GM23338 (cell line): ENCODE measurements around the gene POLK. TPM values are rescaled to one million over a fixed set of nuclear protein-coding genes. Genes with fewer than 3 reads are reported as not detected.

Experiments
- ATAC-seq: fragments of 200-7000 bp; cut with Tn5 transposase; 3 replicates; pipeline ENCODE4 v1.9.1; 2020
- DNase-seq: peaks from one replicate; pipeline ENCODE4 v3.0.0-alpha.2; 2015; ENCODE audit warnings: low spot score
- H2AFZ ChIP-seq: fragments of 200-600 bp; sonication (generic); 2 replicates; pipeline ENCODE4 v1.8.0; 2016; ENCODE audit warnings: antibody characterized with exemption, mild to moderate bottlenecking, moderate library complexity
- H3F3A ChIP-seq: fragments of 200-600 bp; sonication (generic); replicated peaks from 2 replicates; pipeline ENCODE4 v1.8.0; 2017; ENCODE audit warnings: antibody characterized with exemption, mixed run types, low read depth
- H3K27ac ChIP-seq: fragments of 200-600 bp; sonication (generic); 2 replicates; pipeline ENCODE4 v1.6.1; 2016; ENCODE audit warnings: low read depth
- H3K27me3 ChIP-seq: fragments of 200-600 bp; sonication (generic); 2 replicates; pipeline ENCODE4 v1.8.0; 2016; ENCODE audit warnings: mild to moderate bottlenecking, mixed run types, moderate library complexity; ENCODE audit not compliant: insufficient read depth
- H3K36me3 ChIP-seq: fragments of 200-600 bp; sonication (generic); 2 replicates; pipeline ENCODE4 v1.8.0; 2016; ENCODE audit warnings: mild to moderate bottlenecking; ENCODE audit not compliant: insufficient read depth
- H3K4me1 ChIP-seq: fragments of 200-600 bp; sonication (generic); 2 replicates; pipeline ENCODE4 v1.8.0; 2016; ENCODE audit warnings: mild to moderate bottlenecking, moderate library complexity; ENCODE audit not compliant: insufficient read depth
- H3K4me2 ChIP-seq: fragments of 200-600 bp; sonication (generic); 2 replicates; pipeline ENCODE4 v1.7.1; 2017; ENCODE audit warnings: mixed run types
- H3K4me3 ChIP-seq: fragments of 200-600 bp; sonication (generic); 2 replicates; pipeline ENCODE4 v1.6.1; 2016; ENCODE audit warnings: mixed run types
- H3K79me2 ChIP-seq: fragments of 200-600 bp; sonication (generic); replicated peaks from 2 replicates; pipeline ENCODE4 v1.8.0; 2017; ENCODE audit warnings: mild to moderate bottlenecking; ENCODE audit not compliant: insufficient read depth
- H3K9me2 ChIP-seq: fragments of 200-600 bp; sonication (generic); 2 replicates; pipeline ENCODE4 v1.8.0; 2017; ENCODE audit not compliant: insufficient read depth
- H4K20me1 ChIP-seq: fragments of 200-600 bp; sonication (generic); replicated peaks from 2 replicates; pipeline ENCODE4 v1.8.0; 2017; ENCODE audit warnings: mild to moderate bottlenecking; ENCODE audit not compliant: insufficient read depth
- H3K27ac Mint-ChIP-seq: 2 replicates; pipeline ENCODE4 v1.8.0; 2020; ENCODE audit warnings: inconsistent platforms, mild to moderate bottlenecking, moderate library complexity, mixed read lengths
- H3K27me3 Mint-ChIP-seq: 3 replicates; pipeline ENCODE4 v1.8.0; 2022; ENCODE audit warnings: low read depth, mild to moderate bottlenecking, moderate library complexity, mixed read lengths, inconsistent platforms; ENCODE audit not compliant: insufficient read depth, poor library complexity
- H3K36me3 Mint-ChIP-seq: 3 replicates; pipeline ENCODE4 v1.8.0; 2021; ENCODE audit warnings: low read depth, mild to moderate bottlenecking, inconsistent platforms, moderate library complexity, mixed read lengths
- H3K4me1 Mint-ChIP-seq: 3 replicates; pipeline ENCODE4 v1.8.0; 2020; ENCODE audit warnings: mild to moderate bottlenecking, inconsistent platforms, mixed read lengths
- H3K4me3 Mint-ChIP-seq: 3 replicates; pipeline ENCODE4 v1.8.0; 2021; ENCODE audit warnings: moderate library complexity, mild to moderate bottlenecking, inconsistent platforms, mixed read lengths
- H3K9me3 Mint-ChIP-seq: 3 replicates; pipeline ENCODE4 v1.8.0; 2020; ENCODE audit warnings: moderate library complexity, mild to moderate bottlenecking, inconsistent platforms, mixed read lengths
- EZH2phosphoT487 ChIP-seq: fragments of 200-600 bp; sonication (generic); IDR thresholded peaks from one replicate; pipeline ENCODE4 v1.8.1; 2018; ENCODE audit warnings: antibody characterized with exemption; ENCODE audit not compliant: unreplicated experiment
- POLR2AphosphoS5 ChIP-seq: IDR thresholded peaks from 2 replicates; pipeline ENCODE4 v1.6.1; 2016; ENCODE audit warnings: antibody characterized with exemption, low read depth
- ZNF331 ChIP-seq: fragments of 250-450 bp; sonication (Bioruptor Pico); IDR thresholded peaks from 2 replicates; pipeline ENCODE4 v1.5.0; 2020; ENCODE audit warnings: low read depth, mild to moderate bottlenecking, moderate library complexity
- polyA plus RNA-seq: library from polyadenylated mRNA; unstranded; fragments of >200 nt; fragmentation: Nextera tagmentation; extraction: Ambion mirVana; gene quantifications from 2 replicates; pipeline ENCODE4 v1.2.1, GENCODE V29; 2016
- total RNA-seq: library from RNA; depleted of rRNA; stranded (reverse); fragments of >200 nt; shearing (Covaris generic); gene quantifications from 2 replicates; pipeline ENCODE4 v1.2.3, GENCODE V29; 2014
- TF ChIP-seq, protein P1 (sequence below): fragments of 250-450 bp; sonication (Bioruptor Pico); IDR thresholded peaks from 2 replicates; pipeline ENCODE4 v1.5.0; 2020; ENCODE audit warnings: mild to moderate bottlenecking, moderate library complexity
- TF ChIP-seq, protein P2 (sequence below): IDR thresholded peaks from 2 replicates; pipeline ENCODE4 v1.6.1; 2016; ENCODE audit warnings: antibody characterized with exemption

The POLK gene
- total and polyA plus RNA-seq, 2 experiments from 2014 or later = 6.3 to 14.5 TPM

DNA sequence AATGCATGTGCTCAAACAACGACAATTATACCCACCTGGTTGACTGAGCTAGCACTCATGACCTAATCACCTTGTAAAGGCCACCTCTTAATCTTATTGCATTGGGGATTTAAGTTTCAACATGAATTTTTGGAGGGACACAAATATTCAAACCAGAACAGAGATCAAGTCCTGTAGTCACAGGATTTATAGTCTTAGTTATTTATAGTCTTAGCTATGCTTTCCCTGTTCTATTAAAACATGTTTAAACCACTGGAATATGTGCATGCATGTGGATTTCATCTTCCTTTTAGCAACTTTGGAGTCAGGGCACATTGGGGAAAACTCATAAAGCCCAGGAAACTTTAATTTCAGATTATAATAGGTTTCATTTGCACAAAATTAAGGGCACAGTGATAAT, 126.3 kb downstream of the POLK start (continued):
- TF ChIP-seq, protein P1, sequence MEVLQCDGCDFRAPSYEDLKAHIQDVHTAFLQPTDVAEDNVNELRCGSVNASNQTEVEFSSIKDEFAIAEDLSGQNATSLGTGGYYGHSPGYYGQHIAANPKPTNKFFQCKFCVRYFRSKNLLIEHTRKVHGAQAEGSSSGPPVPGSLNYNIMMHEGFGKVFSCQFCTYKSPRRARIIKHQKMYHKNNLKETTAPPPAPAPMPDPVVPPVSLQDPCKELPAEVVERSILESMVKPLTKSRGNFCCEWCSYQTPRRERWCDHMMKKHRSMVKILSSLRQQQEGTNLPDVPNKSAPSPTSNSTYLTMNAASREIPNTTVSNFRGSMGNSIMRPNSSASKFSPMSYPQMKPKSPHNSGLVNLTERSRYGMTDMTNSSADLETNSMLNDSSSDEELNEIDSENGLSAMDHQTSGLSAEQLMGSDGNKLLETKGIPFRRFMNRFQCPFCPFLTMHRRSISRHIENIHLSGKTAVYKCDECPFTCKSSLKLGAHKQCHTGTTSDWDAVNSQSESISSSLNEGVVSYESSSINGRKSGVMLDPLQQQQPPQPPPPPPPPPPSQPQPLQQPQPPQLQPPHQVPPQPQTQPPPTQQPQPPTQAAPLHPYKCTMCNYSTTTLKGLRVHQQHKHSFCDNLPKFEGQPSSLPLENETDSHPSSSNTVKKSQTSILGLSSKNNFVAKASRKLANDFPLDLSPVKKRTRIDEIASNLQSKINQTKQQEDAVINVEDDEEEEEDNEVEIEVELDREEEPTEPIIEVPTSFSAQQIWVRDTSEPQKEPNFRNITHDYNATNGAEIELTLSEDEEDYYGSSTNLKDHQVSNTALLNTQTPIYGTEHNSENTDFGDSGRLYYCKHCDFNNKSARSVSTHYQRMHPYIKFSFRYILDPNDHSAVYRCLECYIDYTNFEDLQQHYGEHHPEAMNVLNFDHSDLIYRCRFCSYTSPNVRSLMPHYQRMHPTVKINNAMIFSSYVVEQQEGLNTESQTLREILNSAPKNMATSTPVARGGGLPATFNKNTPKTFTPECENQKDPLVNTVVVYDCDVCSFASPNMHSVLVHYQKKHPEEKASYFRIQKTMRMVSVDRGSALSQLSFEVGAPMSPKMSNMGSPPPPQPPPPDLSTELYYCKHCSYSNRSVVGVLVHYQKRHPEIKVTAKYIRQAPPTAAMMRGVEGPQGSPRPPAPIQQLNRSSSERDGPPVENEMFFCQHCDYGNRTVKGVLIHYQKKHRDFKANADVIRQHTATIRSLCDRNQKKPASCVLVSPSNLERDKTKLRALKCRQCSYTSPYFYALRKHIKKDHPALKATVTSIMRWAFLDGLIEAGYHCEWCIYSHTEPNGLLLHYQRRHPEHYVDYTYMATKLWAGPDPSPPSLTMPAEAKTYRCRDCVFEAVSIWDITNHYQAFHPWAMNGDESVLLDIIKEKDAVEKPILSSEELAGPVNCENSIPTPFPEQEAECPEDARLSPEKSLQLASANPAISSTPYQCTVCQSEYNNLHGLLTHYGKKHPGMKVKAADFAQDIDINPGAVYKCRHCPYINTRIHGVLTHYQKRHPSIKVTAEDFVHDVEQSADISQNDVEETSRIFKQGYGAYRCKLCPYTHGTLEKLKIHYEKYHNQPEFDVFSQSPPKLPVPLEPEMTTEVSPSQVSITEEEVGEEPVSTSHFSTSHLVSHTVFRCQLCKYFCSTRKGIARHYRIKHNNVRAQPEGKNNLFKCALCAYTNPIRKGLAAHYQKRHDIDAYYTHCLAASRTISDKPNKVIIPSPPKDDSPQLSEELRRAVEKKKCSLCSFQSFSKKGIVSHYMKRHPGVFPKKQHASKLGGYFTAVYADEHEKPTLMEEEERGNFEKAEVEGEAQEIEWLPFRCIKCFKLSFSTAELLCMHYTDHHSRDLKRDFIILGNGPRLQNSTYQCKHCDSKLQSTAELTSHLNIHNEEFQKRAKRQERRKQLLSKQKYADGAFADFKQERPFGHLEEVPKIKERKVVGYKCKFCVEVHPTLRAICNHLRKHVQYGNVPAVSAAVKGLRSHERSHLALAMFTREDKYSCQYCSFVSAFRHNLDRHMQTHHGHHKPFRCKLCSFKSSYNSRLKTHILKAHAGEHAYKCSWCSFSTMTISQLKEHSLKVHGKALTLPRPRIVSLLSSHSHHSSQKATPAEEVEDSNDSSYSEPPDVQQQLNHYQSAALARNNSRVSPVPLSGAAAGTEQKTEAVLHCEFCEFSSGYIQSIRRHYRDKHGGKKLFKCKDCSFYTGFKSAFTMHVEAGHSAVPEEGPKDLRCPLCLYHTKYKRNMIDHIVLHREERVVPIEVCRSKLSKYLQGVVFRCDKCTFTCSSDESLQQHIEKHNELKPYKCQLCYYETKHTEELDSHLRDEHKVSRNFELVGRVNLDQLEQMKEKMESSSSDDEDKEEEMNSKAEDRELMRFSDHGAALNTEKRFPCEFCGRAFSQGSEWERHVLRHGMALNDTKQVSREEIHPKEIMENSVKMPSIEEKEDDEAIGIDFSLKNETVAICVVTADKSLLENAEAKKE = no peak

GRCh38 chr5:75639535-75640311, 128.0 kb downstream of the POLK start:
- no peaks in the 10 kb centered on the region for H3K9me2 ChIP-seq
- Mint-ChIP-seq H3K4me1 (peaks cover 4% of the 10 kb centered on the region; the same call in 1 of the 3 replicates), H3K36me3 (no peaks in the 10 kb centered on the region), H3K4me3 (no peak overlapping the region), H3K9me3 (peaks cover 2% of the 10 kb centered on the region; the same call in 1 of the 3 replicates), H3K27ac (no peak overlapping the region), H3K27me3 (peaks cover 3% of the 10 kb centered on the region)
- DNase-seq = no peak
- no peaks in the 10 kb centered on the region for H3F3A ChIP-seq
- H3K27me3 ChIP-seq = no peaks in the 10 kb centered on the region
- H3K4me2 ChIP-seq = no peak overlapping the region
- H3K4me3 ChIP-seq = no peak overlapping the region
- H3K4me1 ChIP-seq = no peaks in the 10 kb centered on the region
- no peaks in the 10 kb centered on the region for H3K36me3 ChIP-seq
- no peaks in the 10 kb centered on the region for H4K20me1 ChIP-seq
- H3K79me2 ChIP-seq = no peaks in the 10 kb centered on the region
- H2AFZ ChIP-seq = no peak overlapping the region
- H3K27ac ChIP-seq = no peak overlapping the region
- no peak for ATAC-seq
- TF ChIP-seq ZNF331 (CRISPR knock-in tag) = no peak
- TF ChIP-seq POLR2AphosphoS5 = no peak
- no peak for TF ChIP-seq EZH2phosphoT487
- TF ChIP-seq, protein P1 = no peak
- TF ChIP-seq, protein P2, sequence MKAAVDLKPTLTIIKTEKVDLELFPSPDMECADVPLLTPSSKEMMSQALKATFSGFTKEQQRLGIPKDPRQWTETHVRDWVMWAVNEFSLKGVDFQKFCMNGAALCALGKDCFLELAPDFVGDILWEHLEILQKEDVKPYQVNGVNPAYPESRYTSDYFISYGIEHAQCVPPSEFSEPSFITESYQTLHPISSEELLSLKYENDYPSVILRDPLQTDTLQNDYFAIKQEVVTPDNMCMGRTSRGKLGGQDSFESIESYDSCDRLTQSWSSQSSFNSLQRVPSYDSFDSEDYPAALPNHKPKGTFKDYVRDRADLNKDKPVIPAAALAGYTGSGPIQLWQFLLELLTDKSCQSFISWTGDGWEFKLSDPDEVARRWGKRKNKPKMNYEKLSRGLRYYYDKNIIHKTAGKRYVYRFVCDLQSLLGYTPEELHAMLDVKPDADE = no peak
